ENCODE measurements around the gene MEGF11.

DNA sequence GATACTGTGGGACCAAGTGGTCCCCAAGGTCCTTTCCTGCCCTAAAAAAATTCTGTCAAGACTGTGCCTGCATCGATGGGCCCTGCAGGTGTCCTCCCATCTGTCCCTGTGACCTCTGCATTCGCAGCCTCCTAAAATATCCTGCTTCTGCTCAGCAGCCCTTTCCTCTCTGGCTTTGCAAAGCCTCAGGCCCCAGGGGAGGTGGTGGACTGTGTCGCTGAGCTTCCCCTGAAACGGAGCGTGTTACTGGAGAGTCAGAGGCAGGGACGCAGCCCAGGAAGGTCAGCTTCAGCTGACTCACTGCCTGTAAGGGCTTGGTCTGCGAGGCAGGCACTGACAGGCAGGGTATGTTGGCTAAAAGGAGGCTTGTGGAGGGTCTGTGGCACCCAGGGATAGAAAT is 274.2 kb downstream of the MEGF11 start:
- TF ChIP-seq, protein P1, sequence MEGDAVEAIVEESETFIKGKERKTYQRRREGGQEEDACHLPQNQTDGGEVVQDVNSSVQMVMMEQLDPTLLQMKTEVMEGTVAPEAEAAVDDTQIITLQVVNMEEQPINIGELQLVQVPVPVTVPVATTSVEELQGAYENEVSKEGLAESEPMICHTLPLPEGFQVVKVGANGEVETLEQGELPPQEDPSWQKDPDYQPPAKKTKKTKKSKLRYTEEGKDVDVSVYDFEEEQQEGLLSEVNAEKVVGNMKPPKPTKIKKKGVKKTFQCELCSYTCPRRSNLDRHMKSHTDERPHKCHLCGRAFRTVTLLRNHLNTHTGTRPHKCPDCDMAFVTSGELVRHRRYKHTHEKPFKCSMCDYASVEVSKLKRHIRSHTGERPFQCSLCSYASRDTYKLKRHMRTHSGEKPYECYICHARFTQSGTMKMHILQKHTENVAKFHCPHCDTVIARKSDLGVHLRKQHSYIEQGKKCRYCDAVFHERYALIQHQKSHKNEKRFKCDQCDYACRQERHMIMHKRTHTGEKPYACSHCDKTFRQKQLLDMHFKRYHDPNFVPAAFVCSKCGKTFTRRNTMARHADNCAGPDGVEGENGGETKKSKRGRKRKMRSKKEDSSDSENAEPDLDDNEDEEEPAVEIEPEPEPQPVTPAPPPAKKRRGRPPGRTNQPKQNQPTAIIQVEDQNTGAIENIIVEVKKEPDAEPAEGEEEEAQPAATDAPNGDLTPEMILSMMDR (IDR thresholded peaks at IDR 0.05), result no peak
- no peak for TF ChIP-seq POLR2A (IDR thresholded peaks at IDR 0.05)
